ENCODE results near the gene LINC00305.

Gene LINC00305

GRCh38 chr18:64111950-64112349, 36.9 kb downstream of the LINC00305 start:
- DNase-seq, result no peak

- DNase-seq, result no peak
These were observed 38.0 kb downstream of the LINC00305 start for GRCh38 chr18:64110692-64111480.

GRCh38 chr18:64103986-64104385, 44.9 kb downstream of the LINC00305 start:
- DNase-seq, result peak; percentile 13

- no peak for DNase-seq
These were observed 48.6 kb downstream of the LINC00305 start for GRCh38 chr18:64100116-64100922.

GRCh38 chr18:64099244-64099643, 49.6 kb downstream of the LINC00305 start:
- DNase-seq, result no peak

- no peak for DNase-seq
These were observed 51.4 kb downstream of the LINC00305 start for GRCh38 chr18:64097497-64097896.

- DNase-seq, result no peak
These were observed 53.8 kb downstream of the LINC00305 start for GRCh38 chr18:64095056-64095455.

GRCh38 chr18:64094210-64094609, 54.7 kb downstream of the LINC00305 start:
- DNase-seq, result no peak

GRCh38 chr18:64091526-64091925, 57.4 kb downstream of the LINC00305 start:
- no peak for DNase-seq

- DNase-seq, result no peak
These were observed 58.0 kb downstream of the LINC00305 start for GRCh38 chr18:64090876-64091275.

- no peak for DNase-seq
These were observed 65.0 kb downstream of the LINC00305 start for GRCh38 chr18:64083916-64084315.

GRCh38 chr18:64082513-64082912, 66.4 kb downstream of the LINC00305 start:
- DNase-seq, result no peak

GRCh38 chr18:64082054-64082453, 66.8 kb downstream of the LINC00305 start:
- DNase-seq, result no peak

- DNase-seq, result no peak
These were observed 74.9 kb downstream of the LINC00305 start for GRCh38 chr18:64073971-64074370.

GRCh38 chr18:64055019-64055418, 93.9 kb downstream of the LINC00305 start:
- DNase-seq, result no peak

- DNase-seq, result no peak
These were observed 95.6 kb downstream of the LINC00305 start for GRCh38 chr18:64053246-64053645.

GRCh38 chr18:64052772-64053171, 96.1 kb downstream of the LINC00305 start:
- DNase-seq, result no peak

GRCh38 chr18:64044616-64045015, 104.3 kb downstream of the LINC00305 start:
- no peak for DNase-seq

- DNase-seq, result no peak
These were observed 106.0 kb downstream of the LINC00305 start for GRCh38 chr18:64042728-64043358.

- DNase-seq, result peak; percentile 45
These were observed 111.0 kb downstream of the LINC00305 start for GRCh38 chr18:64037812-64038414.

- DNase-seq, result no peak
These were observed 116.6 kb downstream of the LINC00305 start for GRCh38 chr18:64032312-64032711.

- no peak for DNase-seq
These were observed 117.5 kb downstream of the LINC00305 start for GRCh38 chr18:64031411-64031810.
